Subcutaneous adipose tissue (tissue), 4 donors: ENCODE data around the gene ADGRD1. TPM values are rescaled to one million over a fixed set of nuclear protein-coding genes. Genes with fewer than 3 reads are reported as not detected.

Source experiments
- total RNA-seq, 4 donors: library from RNA; depleted of rRNA; stranded (reverse); fragments of >200 nt; gene quantifications; one replicate each; pipeline ENCODE4 v1.1.0, GENCODE V29; 2016
- TF ChIP-seq, protein P1 (sequence below): fragments of 450-650 bp; IDR thresholded peaks from one replicate; pipeline ENCODE4 v1.5.1; 2016; ENCODE audit warnings: low read depth, mild to moderate bottlenecking, control low read depth, antibody characterized with exemption, moderate library complexity

ADGRD1 gene
- total RNA-seq, 4 donors from 2014 or later: 16.3 to 34.1 (median 24.1) TPM

DNA sequence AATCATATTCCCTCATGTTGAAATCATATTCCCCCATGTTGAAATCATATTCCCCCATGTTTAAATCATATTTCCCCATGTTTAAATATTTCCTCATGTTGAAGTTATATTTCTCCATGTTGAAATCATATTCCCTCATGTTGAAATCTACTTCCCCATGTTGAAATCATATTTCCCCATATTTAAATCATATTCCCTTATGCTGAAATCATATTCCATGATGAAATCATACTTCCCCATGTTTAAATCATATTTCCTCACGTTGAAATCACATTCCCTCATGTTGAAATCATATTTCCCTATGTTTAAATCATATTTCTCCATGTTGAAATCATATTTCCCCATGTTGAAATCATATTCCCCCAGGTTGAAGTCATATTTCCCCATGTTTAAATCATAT, 34.6 kb upstream of the ADGRD1 start:
- TF ChIP-seq, protein P1, sequence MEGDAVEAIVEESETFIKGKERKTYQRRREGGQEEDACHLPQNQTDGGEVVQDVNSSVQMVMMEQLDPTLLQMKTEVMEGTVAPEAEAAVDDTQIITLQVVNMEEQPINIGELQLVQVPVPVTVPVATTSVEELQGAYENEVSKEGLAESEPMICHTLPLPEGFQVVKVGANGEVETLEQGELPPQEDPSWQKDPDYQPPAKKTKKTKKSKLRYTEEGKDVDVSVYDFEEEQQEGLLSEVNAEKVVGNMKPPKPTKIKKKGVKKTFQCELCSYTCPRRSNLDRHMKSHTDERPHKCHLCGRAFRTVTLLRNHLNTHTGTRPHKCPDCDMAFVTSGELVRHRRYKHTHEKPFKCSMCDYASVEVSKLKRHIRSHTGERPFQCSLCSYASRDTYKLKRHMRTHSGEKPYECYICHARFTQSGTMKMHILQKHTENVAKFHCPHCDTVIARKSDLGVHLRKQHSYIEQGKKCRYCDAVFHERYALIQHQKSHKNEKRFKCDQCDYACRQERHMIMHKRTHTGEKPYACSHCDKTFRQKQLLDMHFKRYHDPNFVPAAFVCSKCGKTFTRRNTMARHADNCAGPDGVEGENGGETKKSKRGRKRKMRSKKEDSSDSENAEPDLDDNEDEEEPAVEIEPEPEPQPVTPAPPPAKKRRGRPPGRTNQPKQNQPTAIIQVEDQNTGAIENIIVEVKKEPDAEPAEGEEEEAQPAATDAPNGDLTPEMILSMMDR: no peak

DNA sequence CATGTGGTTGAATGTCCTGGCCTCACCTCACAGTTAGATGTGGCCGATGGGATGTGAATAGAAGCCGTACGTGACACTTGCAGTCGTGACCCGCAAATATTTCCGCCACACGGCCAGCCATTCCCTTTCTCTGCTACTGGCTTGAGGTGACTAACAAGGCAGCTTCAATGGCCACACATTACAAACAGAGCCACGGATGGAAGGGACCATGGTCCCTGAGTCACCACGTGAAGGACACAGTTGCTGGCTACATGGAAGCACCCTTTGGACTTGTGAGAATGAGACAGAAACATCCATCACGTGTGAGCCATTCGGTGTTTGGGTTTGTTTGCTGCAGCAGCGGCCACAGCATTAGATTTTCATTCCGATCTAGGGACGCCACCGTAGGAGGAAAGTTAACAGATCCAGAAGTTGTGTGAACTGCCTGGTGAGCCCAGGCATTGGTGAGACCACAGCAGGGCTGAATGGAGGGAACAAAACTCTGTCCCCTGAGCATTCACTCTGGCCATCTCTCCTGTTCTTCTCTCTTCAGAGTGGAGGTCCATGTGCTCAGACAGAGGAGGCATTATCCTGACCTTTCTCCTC, 33.5 kb upstream of the ADGRD1 start:
- TF ChIP-seq, protein P1: no peak

DNA sequence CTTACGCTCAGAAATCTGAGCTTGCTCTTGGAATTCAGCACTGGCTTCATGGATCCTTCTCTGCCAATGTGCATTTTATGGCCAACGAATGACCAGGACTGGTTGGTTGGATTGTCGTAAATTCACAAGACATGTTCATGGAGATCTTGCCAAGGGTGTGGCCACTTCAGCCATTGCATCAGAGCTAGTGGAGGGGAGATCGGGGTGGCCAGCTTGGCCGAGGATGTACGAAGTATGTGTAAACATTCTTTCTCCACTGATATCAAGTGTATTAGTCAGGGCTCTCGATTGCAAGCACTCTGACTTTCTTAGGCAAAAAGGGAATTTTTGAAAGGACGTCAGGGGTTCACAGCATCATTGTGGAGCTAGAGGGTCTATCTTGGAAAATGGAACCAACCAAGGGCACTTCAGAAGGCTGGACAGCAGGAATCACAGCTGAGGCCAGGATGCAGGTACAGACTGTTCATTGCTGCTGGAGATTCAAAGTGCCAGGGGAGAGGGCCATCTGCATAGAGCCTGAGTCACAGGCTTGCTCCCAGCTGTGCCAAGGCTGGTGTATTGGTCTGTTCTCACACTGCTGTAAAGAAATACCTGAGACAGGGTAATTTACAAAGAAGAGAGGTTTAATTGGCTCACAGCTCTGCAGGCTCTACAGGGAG, 32.9 kb upstream of the ADGRD1 start:
- TF ChIP-seq, protein P1: no peak

DNA sequence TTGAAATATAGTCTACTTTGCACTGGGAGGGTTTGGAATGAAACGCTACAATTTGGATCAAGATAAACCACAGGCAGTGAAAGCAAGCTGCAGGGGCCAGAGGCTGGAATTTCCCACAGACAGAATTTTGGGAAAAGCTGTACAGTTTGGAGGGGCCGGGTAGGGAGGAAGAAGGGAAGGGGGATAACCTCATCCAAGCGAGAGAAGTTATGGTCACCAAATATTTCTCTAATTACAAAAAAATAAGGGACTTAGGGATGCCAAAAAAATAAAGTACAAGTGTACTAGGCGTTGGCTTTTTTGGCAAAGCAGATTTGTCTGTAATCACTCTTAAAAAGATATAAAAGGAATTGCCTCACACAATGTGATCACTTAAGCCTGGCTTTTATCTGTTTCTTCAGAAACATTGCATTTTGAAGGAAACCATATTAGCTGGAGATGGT, 31.2 kb upstream of the ADGRD1 start:
- TF ChIP-seq, protein P1: no peak

DNA sequence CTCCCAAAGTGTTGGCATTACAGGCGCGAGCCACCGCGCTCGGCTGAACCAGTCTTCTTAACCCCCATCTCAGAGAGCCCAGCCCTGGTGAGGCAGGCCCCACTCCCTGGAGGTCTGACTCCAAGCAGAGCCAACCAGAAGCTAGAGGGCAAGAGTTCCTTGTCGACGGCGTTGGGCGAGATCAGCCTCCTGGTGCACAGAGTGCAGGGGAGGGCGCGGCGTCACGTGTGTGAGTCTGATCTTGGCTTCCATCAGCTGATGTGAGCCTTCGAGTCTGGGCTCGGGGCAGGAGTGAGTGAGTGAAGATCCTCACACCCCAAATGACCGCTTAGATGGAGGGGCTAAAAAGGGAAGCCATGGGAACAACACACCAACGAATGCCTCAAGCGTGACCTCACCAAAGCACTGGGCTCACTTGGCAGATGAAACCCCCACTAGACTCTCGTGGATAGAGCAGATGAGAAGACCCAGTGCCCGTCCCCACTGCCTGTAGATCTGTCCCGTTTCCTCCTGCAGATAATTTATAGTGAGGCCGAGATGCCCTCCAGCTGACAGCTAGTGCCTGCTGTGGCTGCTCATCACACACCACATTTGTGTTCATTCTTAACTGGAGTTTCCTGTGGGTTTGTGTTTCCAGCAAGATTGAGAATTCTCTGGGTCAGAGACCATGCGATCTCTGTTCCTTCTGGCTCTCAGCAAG, 28.6 kb upstream of the ADGRD1 start:
- TF ChIP-seq, protein P1: no peak

DNA sequence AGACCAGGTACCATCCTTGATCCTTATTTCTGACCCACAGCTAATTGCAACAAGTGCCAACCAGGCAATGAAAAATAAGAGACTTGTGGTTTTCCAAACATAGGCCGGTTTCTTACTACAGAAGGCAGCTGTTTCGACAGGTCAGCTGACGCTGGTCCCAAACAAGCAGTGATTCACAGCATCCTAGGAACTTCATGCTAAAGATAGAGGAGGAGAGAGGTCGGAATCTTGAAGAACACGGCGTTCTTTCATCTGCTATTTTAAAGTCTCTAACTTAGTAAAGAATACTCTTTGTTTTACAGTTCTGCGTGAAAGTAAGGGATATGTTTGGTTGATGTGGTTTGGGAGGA, 28.1 kb upstream of the ADGRD1 start:
- TF ChIP-seq, protein P1: no peak

DNA sequence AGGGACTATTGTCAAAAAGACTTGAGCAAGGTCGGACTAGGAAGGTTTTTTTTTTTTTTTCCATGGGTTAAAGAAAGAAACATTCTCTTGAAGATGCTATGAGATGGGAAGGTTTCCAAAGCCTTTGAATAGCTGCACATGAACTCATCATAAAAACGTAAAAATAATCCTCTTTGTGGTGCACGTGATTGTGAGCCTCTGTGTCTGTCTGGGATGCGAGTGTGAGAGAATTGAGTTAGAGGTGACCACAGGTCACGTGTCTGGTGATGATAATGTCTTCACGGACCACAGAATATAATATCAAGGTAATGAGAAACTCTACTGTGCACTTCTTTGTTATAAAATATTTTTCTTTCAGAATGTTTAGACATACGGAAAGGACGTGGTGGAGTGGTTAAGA, 24.3 kb upstream of the ADGRD1 start:
- TF ChIP-seq, protein P1: no peak
